Fibroblast of mammary gland (primary cell): ENCODE data around the gene EHD4.

Source experiments
- DNase-seq: peaks from one replicate; pipeline ENCODE4 v3.0.0-alpha.2; 2010; ENCODE audit warnings: low read depth
- H3K4me3 ChIP-seq: 2 replicates; pipeline ENCODE4 v1.5.1; 2011; ENCODE audit warnings: low read depth, mild to moderate bottlenecking, low read length, moderate library complexity; ENCODE audit not compliant: control insufficient read depth
- TF ChIP-seq, protein P1 (sequence below): conservative IDR thresholded peaks from 2 replicates; pipeline ENCODE4 v1.5.1; 2011; ENCODE audit warnings: low read depth, low read length, inconsistent platforms; ENCODE audit not compliant: control insufficient read depth, insufficient read depth

EHD4 gene

DNA sequence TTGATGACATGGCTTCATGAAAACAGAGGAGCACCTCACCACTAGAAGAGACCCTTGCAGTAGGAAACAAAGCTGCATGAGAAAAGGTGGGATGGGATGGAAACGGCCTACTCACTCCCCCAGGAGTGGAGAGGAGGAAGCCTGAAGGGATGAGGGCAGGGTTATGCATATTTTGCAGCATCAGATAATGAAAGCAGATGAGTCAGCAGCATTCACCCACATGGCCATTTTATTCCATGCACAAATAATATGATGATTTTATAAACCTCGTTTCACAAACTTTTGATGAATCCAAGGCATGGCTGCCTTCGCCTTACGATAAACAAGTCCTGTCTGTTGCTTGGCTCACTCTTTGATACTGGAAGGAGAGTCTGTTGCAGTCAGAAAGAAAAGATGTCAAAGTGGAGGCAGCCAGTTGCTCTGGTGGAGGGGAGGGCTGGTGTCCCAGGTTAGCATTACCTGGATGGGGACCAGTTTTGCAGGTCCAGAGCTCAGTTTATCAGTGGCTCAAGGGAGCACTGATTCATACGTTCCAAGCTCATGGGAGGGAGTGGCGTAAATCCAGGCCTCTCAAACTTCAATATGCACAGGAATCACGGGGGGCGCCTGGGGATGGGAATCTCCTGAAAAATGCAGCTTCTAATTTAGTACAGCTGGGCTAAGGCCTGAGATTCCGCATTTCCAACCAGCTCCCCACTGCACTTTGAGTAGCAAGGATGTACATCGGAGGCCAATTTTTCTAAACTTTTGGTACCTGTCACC lies 9.2 kb upstream of the EHD4 start:
- no peak for DNase-seq
- TF ChIP-seq, protein P1, sequence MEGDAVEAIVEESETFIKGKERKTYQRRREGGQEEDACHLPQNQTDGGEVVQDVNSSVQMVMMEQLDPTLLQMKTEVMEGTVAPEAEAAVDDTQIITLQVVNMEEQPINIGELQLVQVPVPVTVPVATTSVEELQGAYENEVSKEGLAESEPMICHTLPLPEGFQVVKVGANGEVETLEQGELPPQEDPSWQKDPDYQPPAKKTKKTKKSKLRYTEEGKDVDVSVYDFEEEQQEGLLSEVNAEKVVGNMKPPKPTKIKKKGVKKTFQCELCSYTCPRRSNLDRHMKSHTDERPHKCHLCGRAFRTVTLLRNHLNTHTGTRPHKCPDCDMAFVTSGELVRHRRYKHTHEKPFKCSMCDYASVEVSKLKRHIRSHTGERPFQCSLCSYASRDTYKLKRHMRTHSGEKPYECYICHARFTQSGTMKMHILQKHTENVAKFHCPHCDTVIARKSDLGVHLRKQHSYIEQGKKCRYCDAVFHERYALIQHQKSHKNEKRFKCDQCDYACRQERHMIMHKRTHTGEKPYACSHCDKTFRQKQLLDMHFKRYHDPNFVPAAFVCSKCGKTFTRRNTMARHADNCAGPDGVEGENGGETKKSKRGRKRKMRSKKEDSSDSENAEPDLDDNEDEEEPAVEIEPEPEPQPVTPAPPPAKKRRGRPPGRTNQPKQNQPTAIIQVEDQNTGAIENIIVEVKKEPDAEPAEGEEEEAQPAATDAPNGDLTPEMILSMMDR = no peak
- no peak overlapping the region for H3K4me3 ChIP-seq

DNA sequence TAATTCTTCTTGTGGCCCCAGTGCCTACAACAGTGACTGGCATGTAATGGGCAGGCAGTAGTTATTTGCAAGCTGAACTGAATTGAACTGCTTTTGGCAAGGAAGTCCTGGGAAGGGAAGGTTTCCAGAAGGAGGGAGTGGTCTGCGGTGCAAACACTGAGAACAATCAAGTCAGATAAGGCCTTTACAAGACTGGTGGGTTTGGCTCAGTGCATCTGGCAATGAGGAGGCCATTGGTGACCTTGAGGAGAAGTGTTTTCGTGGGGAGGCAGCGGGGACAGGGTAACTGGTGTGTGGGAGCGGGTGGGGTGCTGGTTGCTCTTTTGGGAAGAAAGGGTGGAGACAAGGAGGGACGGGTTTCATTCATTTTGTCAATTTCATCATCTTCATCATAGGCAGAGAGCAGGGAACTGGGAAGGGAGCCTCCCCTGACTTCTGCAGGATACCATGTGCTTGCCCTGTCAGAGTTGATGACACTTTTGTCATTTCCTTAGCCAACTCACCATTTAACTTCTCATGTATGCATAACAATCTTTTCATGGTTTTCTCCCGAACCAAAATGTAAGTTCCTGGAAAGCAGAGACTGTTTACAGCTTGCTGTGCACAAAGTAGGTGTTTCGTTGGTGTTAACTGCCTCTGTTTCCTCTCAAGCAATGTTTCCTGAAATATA lies 8.4 kb upstream of the EHD4 start:
- DNase-seq = no peak
- H3K4me3 ChIP-seq = no peak overlapping the region
- TF ChIP-seq, protein P1 = no peak

- no peak for DNase-seq
- TF ChIP-seq, protein P1 = no peak
- no peak overlapping the region for H3K4me3 ChIP-seq
These were observed 7.3 kb upstream of the EHD4 start for GRCh38 chr15:41979493-41980266.

DNA sequence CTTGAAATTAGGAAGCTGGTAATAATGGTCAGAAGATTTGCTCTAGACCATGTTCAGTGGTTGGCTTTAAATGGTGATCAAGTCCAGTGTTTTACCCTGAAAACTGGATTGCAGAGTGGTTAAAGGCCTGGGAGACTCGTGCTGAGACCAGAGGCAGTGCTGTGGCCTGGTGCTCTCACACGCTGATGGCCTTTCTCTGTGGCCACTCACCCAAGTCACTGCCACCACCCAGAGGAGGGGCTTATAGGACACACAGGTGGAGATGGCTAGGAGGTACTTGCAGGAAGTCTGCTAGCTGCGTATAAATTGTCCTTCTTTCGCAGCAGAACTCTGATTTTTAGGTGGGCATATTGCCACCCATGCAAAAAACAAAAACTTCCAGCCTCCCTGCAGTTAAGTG lies 6.2 kb upstream of the EHD4 start:
- TF ChIP-seq, protein P1 = no peak
- DNase-seq = no peak
- H3K4me3 ChIP-seq = no peak overlapping the region

DNA sequence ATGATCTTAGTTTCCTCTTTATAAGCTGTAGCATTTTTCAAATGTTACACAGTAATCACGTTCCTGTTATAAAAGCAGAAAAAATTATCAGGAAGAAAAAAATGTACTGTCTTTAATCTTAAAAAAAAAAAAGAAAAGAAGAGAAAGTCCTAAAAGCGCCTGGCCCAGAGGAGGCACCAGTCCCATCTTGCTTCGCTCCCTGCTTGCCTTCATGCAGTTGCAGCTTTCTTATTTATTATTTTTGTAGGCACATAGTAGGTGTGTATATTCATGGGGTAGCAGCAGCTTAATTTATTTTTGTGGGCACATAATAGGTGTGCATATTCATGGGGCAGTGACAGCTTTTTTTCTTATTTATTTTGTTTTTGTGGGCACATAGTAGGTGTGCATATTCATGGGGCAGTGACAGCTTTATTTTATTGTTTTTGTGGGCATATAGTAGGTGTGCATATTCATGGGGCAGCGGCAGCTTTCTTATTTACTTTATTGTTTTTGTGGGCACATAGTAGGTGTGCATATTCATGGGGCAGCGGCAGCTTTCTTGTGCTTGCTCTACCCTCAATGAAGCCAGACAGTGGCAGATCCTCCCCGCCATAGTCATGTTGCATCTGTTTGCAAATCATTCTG lies 5.5 kb upstream of the EHD4 start:
- no peak for DNase-seq
- no peak overlapping the region for H3K4me3 ChIP-seq

DNA sequence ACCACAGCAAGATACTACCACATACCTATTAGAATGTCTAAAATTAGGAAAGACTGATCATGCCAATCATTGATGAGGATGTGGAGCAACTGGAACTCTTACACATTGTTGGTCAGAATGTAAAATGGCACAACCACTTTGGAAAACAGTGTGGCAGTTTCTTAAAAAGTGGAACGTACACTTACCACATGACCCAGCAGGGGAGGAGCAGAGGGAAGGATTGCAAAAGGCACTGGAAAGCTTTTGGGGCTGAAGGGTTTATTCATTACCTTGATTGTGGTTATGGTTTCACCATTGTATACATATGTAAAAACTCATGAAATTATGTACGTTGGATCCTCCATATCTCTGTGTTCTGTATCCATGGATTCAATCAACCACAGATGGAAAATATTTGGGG lies 3.3 kb upstream of the EHD4 start:
- no peak overlapping the region for H3K4me3 ChIP-seq
- TF ChIP-seq, protein P1 = no peak
- no peak for DNase-seq

More for the DNA sequence above, 5.5 kb upstream of the EHD4 start:
- TF ChIP-seq, protein P1 = no peak
